Measurements from ENCODE around the gene ADD2. TPM values are rescaled to one million over a fixed set of nuclear protein-coding genes. Genes with fewer than 3 reads are reported as not detected.

ADD2 gene
- total and polyA plus RNA-seq, 4 donors, result 0.08 to 156 (median 0.16) TPM; not detected in 1

DNA sequence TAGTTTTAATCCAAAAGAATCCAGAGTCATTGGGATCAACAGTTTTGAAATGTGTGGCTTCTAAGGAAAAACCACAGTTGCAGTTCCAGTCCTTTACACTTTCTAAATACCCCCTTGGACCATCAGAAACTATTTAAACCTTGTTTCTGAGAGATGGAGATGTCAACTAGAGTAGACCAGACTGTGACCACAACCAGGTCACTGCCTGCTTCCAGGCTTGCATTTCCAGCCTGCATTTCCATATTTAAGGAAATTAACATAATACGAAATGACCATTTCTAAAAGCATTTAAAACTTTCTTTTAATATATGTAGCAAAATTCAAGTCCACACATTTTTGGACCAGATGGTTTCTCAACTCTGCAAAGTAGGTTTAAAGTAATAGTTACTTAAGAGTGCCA lies 38.4 kb downstream of the ADD2 start:
- Histone ChIP-seq H3K4me3 (ENCODE audit: low read depth in 1 of 3, low read length in 3 of 3) (no peak overlapping the region), H3K27ac (ENCODE audit: low read depth in 1 of 2, low read length in 2 of 2) (no peak overlapping the region), H3K27me3 (ENCODE audit: control insufficient read depth in 4 of 4, insufficient read depth in 4 of 4, low read length in 3 of 4) (peaks cover 0 to 6% (median 0%) of the 10 kb centered on the region in 4 donors), H3K9me3 (ENCODE audit: control insufficient read depth in 4 of 4, low read length in 3 of 4) (no peaks in the 10 kb centered on the region), H3K36me3 (ENCODE audit: control insufficient read depth in 4 of 4, insufficient read depth in 3 of 4, low read depth in 1 of 4, low read length in 3 of 4) (no peaks in the 10 kb centered on the region), H3K9ac (ENCODE audit: low read depth in 1 of 2, low read length in 2 of 2) (no peak overlapping the region), H3K4me1 (ENCODE audit: control insufficient read depth in 4 of 4, insufficient read depth in 4 of 4, low read length in 3 of 4) (no peaks in the 10 kb centered on the region)
- no peak for DNase-seq (ENCODE audit: low spot score)
- no peak for TF ChIP-seq HNF4A (conservative IDR thresholded peaks at IDR 0.05)
- TF ChIP-seq, protein P1, sequence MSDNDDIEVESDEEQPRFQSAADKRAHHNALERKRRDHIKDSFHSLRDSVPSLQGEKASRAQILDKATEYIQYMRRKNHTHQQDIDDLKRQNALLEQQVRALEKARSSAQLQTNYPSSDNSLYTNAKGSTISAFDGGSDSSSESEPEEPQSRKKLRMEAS (IDR thresholded peaks at IDR 0.05), result no peak
- no peak for TF ChIP-seq SP1 (IDR thresholded peaks at IDR 0.05)
- no peak for TF ChIP-seq JUND (IDR thresholded peaks at IDR 0.05)
- TF ChIP-seq TAF1 (conservative IDR thresholded peaks at IDR 0.05), result no peak
- TF ChIP-seq GABPA (IDR thresholded peaks at IDR 0.05 in 1 of 2, conservative IDR thresholded peaks at IDR 0.05 in 1 of 2), result no peak
- TF ChIP-seq, protein P2, sequence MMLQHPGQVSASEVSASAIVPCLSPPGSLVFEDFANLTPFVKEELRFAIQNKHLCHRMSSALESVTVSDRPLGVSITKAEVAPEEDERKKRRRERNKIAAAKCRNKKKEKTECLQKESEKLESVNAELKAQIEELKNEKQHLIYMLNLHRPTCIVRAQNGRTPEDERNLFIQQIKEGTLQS (IDR thresholded peaks at IDR 0.05), result no peak
- no peak for TF ChIP-seq RXRA (IDR thresholded peaks at IDR 0.05)
- WGBS, result 78% methylated on average over 1 of the region's 1 CpG

DNA sequence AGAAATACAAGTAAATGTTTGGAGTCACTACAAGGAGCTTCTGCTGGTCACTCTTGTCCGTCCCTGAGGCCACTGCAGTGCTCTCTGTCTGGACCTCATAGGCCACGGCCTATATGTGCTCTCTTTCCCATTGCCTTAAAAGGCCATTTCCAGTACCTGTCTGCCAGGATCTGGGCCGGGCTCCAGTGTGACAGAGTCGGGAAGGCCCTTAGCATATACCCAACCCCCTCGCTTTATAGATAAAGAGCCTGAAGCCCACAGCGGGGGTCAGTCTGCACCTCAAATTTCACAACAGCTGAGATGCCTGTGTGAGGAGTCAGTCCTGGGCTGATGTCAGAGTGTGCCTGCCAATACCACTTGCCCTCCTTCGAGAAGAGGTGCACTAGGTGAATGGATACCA lies 39.9 kb downstream of the ADD2 start:
- H3K27ac ChIP-seq (ENCODE audit: low read depth in 1 of 2, low read length in 2 of 2), result no peak overlapping the region
- no peak for DNase-seq (ENCODE audit: low spot score)

DNA sequence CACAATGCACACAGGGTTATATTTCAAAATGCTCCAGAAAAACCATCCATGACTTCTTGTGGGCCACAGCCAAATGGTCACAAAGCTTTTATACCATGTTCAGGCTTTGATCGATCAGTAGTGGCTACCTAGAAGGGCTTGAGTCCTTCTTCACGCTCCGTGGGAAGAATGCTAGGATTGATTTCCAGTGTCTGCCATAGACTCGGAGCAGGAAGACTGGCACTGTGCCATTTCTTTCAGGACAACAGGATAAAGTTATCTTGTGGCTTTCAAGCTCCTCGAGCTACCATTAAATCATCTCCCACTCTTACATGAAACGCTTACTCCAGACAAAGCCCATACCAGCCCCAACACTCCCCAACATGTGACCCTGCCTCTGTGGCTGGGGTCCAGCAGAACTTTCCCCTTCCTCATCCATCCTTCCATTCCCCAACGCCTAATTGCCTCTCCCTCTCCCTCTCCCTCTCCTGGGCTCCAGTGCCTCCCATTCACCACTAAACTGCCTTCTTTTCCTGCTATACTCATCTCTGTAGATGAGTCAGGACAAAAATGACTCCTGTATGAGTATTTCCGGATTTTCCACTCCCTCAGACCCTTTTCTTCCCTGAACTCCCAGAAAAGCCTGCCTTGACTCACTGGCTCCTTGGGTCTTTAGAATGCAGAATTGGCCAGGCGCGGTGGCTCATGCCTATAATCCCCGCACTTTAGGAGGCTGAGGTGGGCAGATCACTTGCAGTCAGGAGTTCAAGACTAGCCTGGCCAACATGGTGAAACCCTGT lies 40.9 kb downstream of the ADD2 start:
- Histone ChIP-seq H3K27me3 (ENCODE audit: control insufficient read depth in 4 of 4, insufficient read depth in 4 of 4, low read length in 3 of 4) (peaks cover 0 to 2% (median 0%) of the 10 kb centered on the region in 4 donors), H3K36me3 (ENCODE audit: control insufficient read depth in 4 of 4, insufficient read depth in 3 of 4, low read depth in 1 of 4, low read length in 3 of 4) (no peaks in the 10 kb centered on the region), H3K9me3 (ENCODE audit: control insufficient read depth in 4 of 4, low read length in 3 of 4) (no peaks in the 10 kb centered on the region), H3K4me3 (ENCODE audit: low read depth in 1 of 3, low read length in 3 of 3) (no peak overlapping the region), H3K4me1 (ENCODE audit: control insufficient read depth in 4 of 4, insufficient read depth in 4 of 4, low read length in 3 of 4) (no peaks in the 10 kb centered on the region), H3K9ac (ENCODE audit: low read depth in 1 of 2, low read length in 2 of 2) (no peak overlapping the region), H3K27ac (ENCODE audit: low read depth in 1 of 2, low read length in 2 of 2) (no peak overlapping the region)
- TF ChIP-seq, protein P3, sequence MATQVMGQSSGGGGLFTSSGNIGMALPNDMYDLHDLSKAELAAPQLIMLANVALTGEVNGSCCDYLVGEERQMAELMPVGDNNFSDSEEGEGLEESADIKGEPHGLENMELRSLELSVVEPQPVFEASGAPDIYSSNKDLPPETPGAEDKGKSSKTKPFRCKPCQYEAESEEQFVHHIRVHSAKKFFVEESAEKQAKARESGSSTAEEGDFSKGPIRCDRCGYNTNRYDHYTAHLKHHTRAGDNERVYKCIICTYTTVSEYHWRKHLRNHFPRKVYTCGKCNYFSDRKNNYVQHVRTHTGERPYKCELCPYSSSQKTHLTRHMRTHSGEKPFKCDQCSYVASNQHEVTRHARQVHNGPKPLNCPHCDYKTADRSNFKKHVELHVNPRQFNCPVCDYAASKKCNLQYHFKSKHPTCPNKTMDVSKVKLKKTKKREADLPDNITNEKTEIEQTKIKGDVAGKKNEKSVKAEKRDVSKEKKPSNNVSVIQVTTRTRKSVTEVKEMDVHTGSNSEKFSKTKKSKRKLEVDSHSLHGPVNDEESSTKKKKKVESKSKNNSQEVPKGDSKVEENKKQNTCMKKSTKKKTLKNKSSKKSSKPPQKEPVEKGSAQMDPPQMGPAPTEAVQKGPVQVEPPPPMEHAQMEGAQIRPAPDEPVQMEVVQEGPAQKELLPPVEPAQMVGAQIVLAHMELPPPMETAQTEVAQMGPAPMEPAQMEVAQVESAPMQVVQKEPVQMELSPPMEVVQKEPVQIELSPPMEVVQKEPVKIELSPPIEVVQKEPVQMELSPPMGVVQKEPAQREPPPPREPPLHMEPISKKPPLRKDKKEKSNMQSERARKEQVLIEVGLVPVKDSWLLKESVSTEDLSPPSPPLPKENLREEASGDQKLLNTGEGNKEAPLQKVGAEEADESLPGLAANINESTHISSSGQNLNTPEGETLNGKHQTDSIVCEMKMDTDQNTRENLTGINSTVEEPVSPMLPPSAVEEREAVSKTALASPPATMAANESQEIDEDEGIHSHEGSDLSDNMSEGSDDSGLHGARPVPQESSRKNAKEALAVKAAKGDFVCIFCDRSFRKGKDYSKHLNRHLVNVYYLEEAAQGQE (IDR thresholded peaks at IDR 0.05), result no peak
- no peak for TF ChIP-seq RAD21 (IDR thresholded peaks at IDR 0.05)
- TF ChIP-seq HNF4G (IDR thresholded peaks at IDR 0.05), result no peak
- no peak for DNase-seq (ENCODE audit: low spot score)
- 85% methylated on average over 11 of the region's 11 CpGs for WGBS

More for the DNA sequence above, 39.9 kb downstream of the ADD2 start:
- no peak for TF ChIP-seq JUND (IDR thresholded peaks at IDR 0.05)
- no peak for TF ChIP-seq RXRA (IDR thresholded peaks at IDR 0.05)
- TF ChIP-seq, protein P3 (IDR thresholded peaks at IDR 0.05), result no peak
- H3K27me3 ChIP-seq (ENCODE audit: control insufficient read depth in 4 of 4, insufficient read depth in 4 of 4, low read length in 3 of 4), result peaks cover 0 to 2% (median 0%) of the 10 kb centered on the region in 4 donors
- WGBS, result 78% methylated on average over 7 of the region's 7 CpGs
- H3K36me3 ChIP-seq (ENCODE audit: control insufficient read depth in 4 of 4, insufficient read depth in 3 of 4, low read depth in 1 of 4, low read length in 3 of 4), result no peaks in the 10 kb centered on the region
- H3K9me3 ChIP-seq (ENCODE audit: control insufficient read depth in 4 of 4, low read length in 3 of 4), result no peaks in the 10 kb centered on the region
- no peak overlapping the region for H3K9ac ChIP-seq (ENCODE audit: low read depth in 1 of 2, low read length in 2 of 2)
- H3K4me3 ChIP-seq (ENCODE audit: low read depth in 1 of 3, low read length in 3 of 3), result no peak overlapping the region
- H3K4me1 ChIP-seq (ENCODE audit: control insufficient read depth in 4 of 4, insufficient read depth in 4 of 4, low read length in 3 of 4), result no peaks in the 10 kb centered on the region

Data from liver (tissue), 9 donors.